Pancreas (tissue), 10 donors: ENCODE results near the gene TDP1. TPM values are rescaled to one million over a fixed set of nuclear protein-coding genes. Genes with fewer than 3 reads are reported as not detected.
A peak's percentile ranks its signal among the peaks of the same experiment; 100 is the strongest.

ENCODE experiments used
- ATAC-seq, 4 donors: fragments of 200-7000 bp; cut with Tn5 transposase; one replicate each; pipeline versions ENCODE4 v1.8.0 to v1.9.1; 2020; ENCODE audit warnings: mild to moderate bottlenecking in 4 of 4, moderate library complexity in 4 of 4
- DNase-seq, 6 donors: peaks; one replicate each; pipeline ENCODE4 v3.0.0-alpha.2; 2020
- FAIRE-seq: peaks from 2 replicates; lab custom pipeline; 2012; peaks lifted over from hg19 to GRCh38; lab: Jason Lieb, UNC
- H3K27ac ChIP-seq, 4 donors: fragments of 200-600 bp; sonication (generic); 1 replicate in 3 of 4; 2 replicates in 1 of 4; pipeline versions ENCODE4 v1.5.0 to v1.8.0; 2020
- H3K27me3 ChIP-seq, 4 donors: fragments of 200-600 bp; one replicate each; pipeline ENCODE4 v1.8.0; 2021
- H3K36me3 ChIP-seq, 3 donors: fragments of 200-600 bp; sonication (generic) in 1 of 3; one replicate each; pipeline versions ENCODE4 v1.5.0 to v1.8.0; 2020 to 2021
- H3K4me1 ChIP-seq, 3 donors: fragments of 200-600 bp; one replicate each; pipeline ENCODE4 v1.8.0; 2021
- H3K4me3 ChIP-seq, 4 donors: fragments of 200-600 bp; sonication (generic) in 2 of 4; one replicate each; pipeline versions ENCODE4 v1.5.0 to v1.8.0; 2020 to 2021
- H3K9me3 ChIP-seq, 4 donors: fragments of 200-600 bp; one replicate each; pipeline ENCODE4 v1.8.0; 2021
- CTCF ChIP-seq, 4 donors: fragments of 200-600 bp; sonication (generic) in 3 of 4; IDR thresholded peaks; one replicate each; pipeline versions ENCODE4 v1.5.0 to v1.8.0; 2021; ENCODE audit warnings: antibody characterized with exemption in 4 of 4
- WGBS, 2 donors: extraction: QIAGEN DNeasy Blood & Tissue Kit; methylation state at CpG; one replicate each; pipeline ENCODE4 v1.1.7; 2013; 5-methylcytosine and 5-hydroxymethylcytosine counted together
- intact Hi-C, 3 donors: fragments of 100-400 bp; cut with DNase I; formaldehyde crosslinking; loops; one replicate each; pipeline versions ENCODE4 v1.11.1 to v1.14.2; 2022
- polyA plus RNA-seq, 2 donors: library from polyadenylated mRNA; stranded (reverse); fragments of 200-250 nt; gene quantifications; one replicate each; pipeline ENCODE4 v1.2.3, GENCODE V29; 2013
- total RNA-seq, 6 donors: library from RNA; stranded (reverse); fragmentation: NEBNext Ultra II Directional in 4 of 6; extraction: Animal tissue kit (Norgen Biotek cat#: 25700) in 4 of 6; gene quantifications; one replicate each; pipeline versions ENCODE4 v1.2.1 to v1.2.4, GENCODE V29; 2021 to 2023
- donor health status: healthy with polysubstance abuse.
- donor health status: DM: no; HTN: no; CAD: no; lungs with moderate emphysema.
- donor health status: DM: no; HTN: no; CAD: no.
- donor health status: control.
- donor health status: control.
- donor health status: Bipolar disorder and iron deficiency.
- donor health status: DM: yes; HTN: yes; CAD: no.
- donor health status: DM: no; HTN: no; CAD: no.
- donor health status: DM: no; HTN: no; CAD: no.
- donor health status: DM: yes; HTN: yes; CAD: no.

Gene TDP1
- total and polyA plus RNA-seq, 8 donors: 2.2 to 9.5 (median 5.8) TPM

DNA sequence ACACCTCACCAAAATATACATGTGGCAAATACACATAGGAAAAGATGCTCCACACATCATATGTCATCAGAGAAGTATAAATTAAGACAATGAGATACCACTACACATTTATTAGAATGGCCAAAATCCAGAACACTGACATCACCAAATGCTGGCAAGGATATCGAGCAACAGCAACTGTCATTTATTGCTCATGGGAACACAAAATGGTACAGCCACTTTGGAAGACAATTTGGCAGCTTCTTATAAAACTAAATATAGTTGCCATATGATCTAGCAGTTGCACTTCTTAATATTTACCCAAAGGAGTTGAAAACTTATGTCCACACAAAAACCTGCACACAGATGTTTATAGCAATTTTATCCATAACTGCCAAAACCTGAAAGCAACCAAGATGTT lies 99.1 kb downstream of the TDP1 start:
- Histone ChIP-seq H3K4me3 (no peak overlapping the region), H3K9me3 (no peaks in the 10 kb centered on the region), H3K36me3 (no peaks in the 10 kb centered on the region), H3K4me1 (no peaks in the 10 kb centered on the region), H3K27ac (no peak overlapping the region), H3K27me3 (peaks cover 0 to 10% (median 0%) of the 10 kb centered on the region in 4 donors)
- TF ChIP-seq CTCF (IDR thresholded peaks at IDR 0.05): no peak
- ATAC-seq (no peak), DNase-seq (no peak), FAIRE-seq (no peak)
- intact Hi-C loops: no loop called here
- WGBS, 2 donors: 76 to 91% methylated on average over 1 of the region's 1 CpG

GRCh38 chr14:90056826-90057225 lies 101.1 kb downstream of the TDP1 start:
- H3K9me3 ChIP-seq: no peaks in the 10 kb centered on the region
- no peak for ATAC-seq
- peaks cover 0 to 8% (median 6%) of the 10 kb centered on the region in 3 donors for H3K4me1 ChIP-seq
- intact Hi-C loops: no loop called here
- no peak overlapping the region for H3K27ac ChIP-seq
- no peak overlapping the region for H3K4me3 ChIP-seq
- WGBS, 2 donors: 44 to 49% methylated on average over 8 of the region's 8 CpGs
- no peak for DNase-seq
- peaks cover 0 to 10% (median 3%) of the 10 kb centered on the region in 4 donors for H3K27me3 ChIP-seq
- TF ChIP-seq CTCF (IDR thresholded peaks at IDR 0.05): no peak
- H3K36me3 ChIP-seq: no peaks in the 10 kb centered on the region
- FAIRE-seq: no peak

DNA sequence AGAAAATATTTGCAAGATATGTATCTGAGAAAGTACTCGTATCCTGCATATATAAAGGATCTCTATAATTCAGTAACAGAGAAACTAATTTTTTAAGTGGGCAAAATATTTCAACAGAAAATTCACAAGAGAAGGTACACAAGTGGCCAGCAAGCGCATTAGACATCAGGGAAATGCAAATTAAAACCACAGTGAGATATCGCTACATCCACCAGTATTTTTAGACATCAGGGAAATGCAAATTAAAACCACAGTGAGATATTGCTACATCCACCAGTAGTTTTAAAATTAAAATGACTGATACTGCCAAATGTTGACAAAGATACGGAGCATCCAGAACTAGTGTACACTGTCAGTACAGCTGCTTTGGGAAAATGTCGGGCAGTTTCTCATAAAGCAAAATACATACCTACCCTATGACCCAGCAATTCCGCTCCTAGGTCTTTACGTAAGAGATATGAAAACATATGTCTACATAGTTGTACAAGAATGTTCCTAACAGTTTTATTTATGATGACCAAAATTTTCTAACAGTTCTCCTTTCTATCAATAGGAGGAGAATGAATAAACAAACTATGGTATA lies 103.2 kb downstream of the TDP1 start:
- 88 to 91% methylated on average over 7 of the region's 7 CpGs for WGBS, 2 donors
- Histone ChIP-seq H3K36me3 (no peaks in the 10 kb centered on the region), H3K9me3 (no peaks in the 10 kb centered on the region), H3K4me3 (no peak overlapping the region), H3K27ac (no peak overlapping the region), H3K4me1 (peaks cover 0 to 12% (median 8%) of the 10 kb centered on the region in 3 donors), H3K27me3 (peaks cover 0 to 10% (median 4%) of the 10 kb centered on the region in 4 donors)
- FAIRE-seq (no peak), ATAC-seq (no peak), DNase-seq (no peak)
- intact Hi-C loops: no loop called here
- no peak for TF ChIP-seq CTCF (IDR thresholded peaks at IDR 0.05)

DNA sequence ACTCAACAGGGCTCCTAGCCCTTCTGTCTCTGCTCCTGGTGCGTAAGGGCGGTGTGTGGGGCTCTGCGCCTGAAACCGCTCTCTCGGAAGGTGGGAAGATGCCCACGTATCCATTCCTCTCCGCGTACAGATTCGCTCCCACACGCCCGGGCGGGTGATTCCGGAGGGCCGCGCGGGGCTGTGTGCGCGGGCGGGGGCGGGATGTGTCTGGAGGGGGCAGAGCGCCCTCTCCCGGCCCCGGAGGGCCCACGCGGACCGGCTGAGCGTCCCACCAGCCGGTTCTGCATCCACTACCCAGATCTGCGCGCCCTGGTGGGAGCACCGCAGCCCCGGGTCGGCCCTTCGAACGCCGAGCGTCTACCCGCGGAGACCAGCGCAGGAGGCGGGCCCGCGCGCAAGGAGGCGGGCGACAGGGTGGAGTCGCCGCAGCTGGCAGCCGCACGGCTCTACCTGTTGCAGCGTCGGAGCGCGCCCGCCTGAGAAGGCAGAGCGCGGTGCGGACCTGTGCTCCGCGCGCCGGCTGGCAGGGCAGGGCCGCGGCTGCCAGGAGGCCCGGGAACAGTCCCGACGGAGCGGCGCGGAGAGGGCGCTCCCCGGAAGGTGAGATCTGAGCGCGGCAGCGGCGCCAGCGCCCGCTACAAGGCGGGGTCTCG lies 104.7 kb downstream of the TDP1 start:
- Histone ChIP-seq H3K36me3 (no peaks in the 10 kb centered on the region), H3K4me1 (peaks cover 0 to 12% (median 8%) of the 10 kb centered on the region in 3 donors), H3K27me3 (peaks cover 0 to 10% (median 4%) of the 10 kb centered on the region in 4 donors), H3K27ac (no peak overlapping the region), H3K4me3 (peak overlapping the region; percentile 14 to 56 (median 42)), H3K9me3 (no peaks in the 10 kb centered on the region)
- ATAC-seq (peak; percentile 75 to 89 (median 87)), FAIRE-seq (no peak), DNase-seq (peak; percentile 14 to 81 (median 36))
- TF ChIP-seq CTCF (IDR thresholded peaks at IDR 0.05): peak in 2 of 4 donors; percentile 24 to 26
- WGBS, 2 donors: 0 to 1% methylated on average over 74 to 80 of the region's 80 CpGs
- intact Hi-C loops: no loop called here
